T-helper 2 cell treated with Interferon-gamma antibody and Interleukin-4, amounts not matched to agents 100 ng/mL and 5 ng/mL, for 36 hours (primary cell): ENCODE results near the gene GDPD2. TPM values are rescaled to one million over a fixed set of nuclear protein-coding genes. Genes with fewer than 3 reads are reported as not detected.

Experiments used
- intact Hi-C: fragments of 100-400 bp; cut with micrococcal nuclease; formaldehyde crosslinking; loops from one replicate; pipeline ENCODE4 v1.15.1; 2023
- total RNA-seq: library from RNA; stranded (reverse); gene quantifications from 2 replicates; pipeline ENCODE4 v1.2.3, GENCODE V29; 2022

GDPD2 gene
- total RNA-seq, 1 donor from 2014 or later = 0.25 TPM

- intact Hi-C loops = no loop called here
These were observed 13.9 kb downstream of the GDPD2 start for GRCh38 chrX:70437011-70437410.

GRCh38 chrX:70437921-70438665, 15.0 kb downstream of the GDPD2 start:
- intact Hi-C loops = no loop called here

GRCh38 chrX:70439016-70439415, 15.9 kb downstream of the GDPD2 start:
- intact Hi-C loops = no loop called here

- intact Hi-C loops = no loop called here
These were observed 19.1 kb downstream of the GDPD2 start for GRCh38 chrX:70442224-70442623.

GRCh38 chrX:70444326-70444945, 21.3 kb downstream of the GDPD2 start, which contains the start of gene DLG3:
DLG3 (plus strand) TSS chrX:70444835; CDS start chrX:70445202, 367 bp downstream.
- intact Hi-C loops = no loop called here

GRCh38 chrX:70444946-70445656, 22.0 kb downstream of the GDPD2 start:
- intact Hi-C loops = no loop called here

GRCh38 chrX:70445951-70446350, 22.8 kb downstream of the GDPD2 start:
- intact Hi-C loops = no loop called here

GRCh38 chrX:70446380-70447350, 23.6 kb downstream of the GDPD2 start:
- intact Hi-C loops = no loop called here

GRCh38 chrX:70449457-70449966, 26.4 kb downstream of the GDPD2 start:
- intact Hi-C loops = no loop called here

GRCh38 chrX:70452143-70452733, 29.1 kb downstream of the GDPD2 start:
- intact Hi-C loops = loop anchor here (1.0 to 10.0 kb wide), 6 partner anchors 18 to 733 kb away; partner anchors contain the start of genes KIF4A and SNX12

- intact Hi-C loops = loop anchor here (10.0 kb wide), 5 partner anchors 52 to 732 kb away; partner anchors contain the start of genes KIF4A and SNX12
These were observed 30.0 kb downstream of the GDPD2 start for GRCh38 chrX:70453024-70453618.

- intact Hi-C loops = loop anchor here (2.0 to 10.0 kb wide), 7 partner anchors 50 to 730 kb away; partner anchors contain the start of genes KIF4A and SNX12
These were observed 31.6 kb downstream of the GDPD2 start for GRCh38 chrX:70454441-70455365.

- intact Hi-C loops = loop anchor here (2.0 to 10.0 kb wide), 7 partner anchors 49 to 729 kb away; partner anchors contain the start of genes KIF4A and SNX12
These were observed 32.5 kb downstream of the GDPD2 start for GRCh38 chrX:70455366-70456202.

- intact Hi-C loops = loop anchor here (10.0 kb wide), 5 partner anchors 49 to 729 kb away; partner anchors contain the start of genes KIF4A and SNX12
These were observed 33.1 kb downstream of the GDPD2 start for GRCh38 chrX:70456256-70456655.

GRCh38 chrX:70461026-70461425, 37.9 kb downstream of the GDPD2 start:
- intact Hi-C loops = no loop called here

- intact Hi-C loops = no loop called here
These were observed 40.9 kb downstream of the GDPD2 start for GRCh38 chrX:70464051-70464450.

GRCh38 chrX:70466968-70467367, 43.9 kb downstream of the GDPD2 start:
- intact Hi-C loops = no loop called here
